ENCODE results near the gene ARRB1. TPM values are rescaled to one million over a fixed set of nuclear protein-coding genes. Genes with fewer than 3 reads are reported as not detected.

ARRB1 gene
- total and polyA plus RNA-seq, 9 of the 15 experiments (the other 6 are each of a cell fraction or from before 2014, with no cell fraction given) = 6.6 to 45.4 (median 28.5) TPM

GRCh38 chr11:75334402-75334891 lies 17.0 kb downstream of the ARRB1 start (continued):
- TF ChIP-seq CLOCK (CRISPR knock-in tag; IDR thresholded peaks at IDR 0.05; ENCODE audit: borderline replicate concordance) (no peak), SUPT5H (IDR thresholded peaks at IDR 0.05) (no peak), KAT8 (IDR thresholded peaks at IDR 0.05; ENCODE audit: low read depth) (no peak), GTF3C2 (IDR thresholded peaks at IDR 0.05; ENCODE audit: borderline replicate concordance, extremely low read depth, insufficient read length) (no peak), CTCFL (IDR thresholded peaks at IDR 0.05; ENCODE audit: borderline replicate concordance, insufficient read depth, low read depth, low read length, poor library complexity, severe bottlenecking) (no peak), SMAD2 (IDR thresholded peaks at IDR 0.05; ENCODE audit: low read depth, low read length) (no peak), MBD1 (CRISPR knock-in tag; IDR thresholded peaks at IDR 0.05) (no peak), CTBP1 (IDR thresholded peaks at IDR 0.05; ENCODE audit: borderline replicate concordance) (peak; percentile 88)
- TF ChIP-seq, protein P1, sequence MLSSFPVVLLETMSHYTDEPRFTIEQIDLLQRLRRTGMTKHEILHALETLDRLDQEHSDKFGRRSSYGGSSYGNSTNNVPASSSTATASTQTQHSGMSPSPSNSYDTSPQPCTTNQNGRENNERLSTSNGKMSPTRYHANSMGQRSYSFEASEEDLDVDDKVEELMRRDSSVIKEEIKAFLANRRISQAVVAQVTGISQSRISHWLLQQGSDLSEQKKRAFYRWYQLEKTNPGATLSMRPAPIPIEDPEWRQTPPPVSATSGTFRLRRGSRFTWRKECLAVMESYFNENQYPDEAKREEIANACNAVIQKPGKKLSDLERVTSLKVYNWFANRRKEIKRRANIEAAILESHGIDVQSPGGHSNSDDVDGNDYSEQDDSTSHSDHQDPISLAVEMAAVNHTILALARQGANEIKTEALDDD (IDR thresholded peaks at IDR 0.05) = no peak
- TF ChIP-seq, protein P2, sequence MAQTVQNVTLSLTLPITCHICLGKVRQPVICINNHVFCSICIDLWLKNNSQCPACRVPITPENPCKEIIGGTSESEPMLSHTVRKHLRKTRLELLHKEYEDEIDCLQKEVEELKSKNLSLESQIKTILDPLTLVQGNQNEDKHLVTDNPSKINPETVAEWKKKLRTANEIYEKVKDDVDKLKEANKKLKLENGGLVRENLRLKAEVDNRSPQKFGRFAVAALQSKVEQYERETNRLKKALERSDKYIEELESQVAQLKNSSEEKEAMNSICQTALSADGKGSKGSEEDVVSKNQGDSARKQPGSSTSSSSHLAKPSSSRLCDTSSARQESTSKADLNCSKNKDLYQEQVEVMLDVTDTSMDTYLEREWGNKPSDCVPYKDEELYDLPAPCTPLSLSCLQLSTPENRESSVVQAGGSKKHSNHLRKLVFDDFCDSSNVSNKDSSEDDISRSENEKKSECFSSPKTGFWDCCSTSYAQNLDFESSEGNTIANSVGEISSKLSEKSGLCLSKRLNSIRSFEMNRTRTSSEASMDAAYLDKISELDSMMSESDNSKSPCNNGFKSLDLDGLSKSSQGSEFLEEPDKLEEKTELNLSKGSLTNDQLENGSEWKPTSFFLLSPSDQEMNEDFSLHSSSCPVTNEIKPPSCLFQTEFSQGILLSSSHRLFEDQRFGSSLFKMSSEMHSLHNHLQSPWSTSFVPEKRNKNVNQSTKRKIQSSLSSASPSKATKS (CRISPR knock-in tag; IDR thresholded peaks at IDR 0.05) = no peak
- TF ChIP-seq, protein P3, sequence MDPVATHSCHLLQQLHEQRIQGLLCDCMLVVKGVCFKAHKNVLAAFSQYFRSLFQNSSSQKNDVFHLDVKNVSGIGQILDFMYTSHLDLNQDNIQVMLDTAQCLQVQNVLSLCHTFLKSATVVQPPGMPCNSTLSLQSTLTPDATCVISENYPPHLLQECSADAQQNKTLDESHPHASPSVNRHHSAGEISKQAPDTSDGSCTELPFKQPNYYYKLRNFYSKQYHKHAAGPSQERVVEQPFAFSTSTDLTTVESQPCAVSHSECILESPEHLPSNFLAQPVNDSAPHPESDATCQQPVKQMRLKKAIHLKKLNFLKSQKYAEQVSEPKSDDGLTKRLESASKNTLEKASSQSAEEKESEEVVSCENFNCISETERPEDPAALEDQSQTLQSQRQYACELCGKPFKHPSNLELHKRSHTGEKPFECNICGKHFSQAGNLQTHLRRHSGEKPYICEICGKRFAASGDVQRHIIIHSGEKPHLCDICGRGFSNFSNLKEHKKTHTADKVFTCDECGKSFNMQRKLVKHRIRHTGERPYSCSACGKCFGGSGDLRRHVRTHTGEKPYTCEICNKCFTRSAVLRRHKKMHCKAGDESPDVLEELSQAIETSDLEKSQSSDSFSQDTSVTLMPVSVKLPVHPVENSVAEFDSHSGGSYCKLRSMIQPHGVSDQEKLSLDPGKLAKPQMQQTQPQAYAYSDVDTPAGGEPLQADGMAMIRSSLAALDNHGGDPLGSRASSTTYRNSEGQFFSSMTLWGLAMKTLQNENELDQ (CRISPR knock-in tag; IDR thresholded peaks at IDR 0.05; ENCODE audit: borderline replicate concordance) = no peak
